HG03108 (cell line): ENCODE data around the gene TPPP3.

Experiments
- ATAC-seq: cut with Tn5 transposase; IDR thresholded peaks from one replicate; pipeline ENCODE4 v1.9.1; 2021; ENCODE audit warnings: moderate library complexity; ENCODE audit not compliant: unreplicated experiment

Gene TPPP3

DNA sequence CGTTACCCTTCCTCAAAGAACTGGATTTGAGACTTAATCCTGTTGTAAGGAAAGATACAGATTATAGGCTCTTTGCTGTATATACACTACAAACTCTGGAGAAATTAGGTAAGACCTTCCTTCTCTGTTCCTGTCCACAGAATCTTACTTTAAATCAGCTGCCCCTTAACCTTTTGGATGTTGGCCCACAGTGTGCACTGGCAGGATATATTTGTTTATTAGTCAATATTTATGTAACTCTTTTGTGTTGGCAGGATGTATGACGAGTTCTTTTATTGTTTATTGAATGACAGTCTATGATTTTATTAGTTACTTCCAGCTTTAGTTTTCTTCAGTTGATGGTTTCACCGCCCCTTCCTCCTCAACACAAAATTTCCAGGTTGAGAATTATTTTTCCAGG, 47.0 kb downstream of the TPPP3 start:
- no peak for ATAC-seq

DNA sequence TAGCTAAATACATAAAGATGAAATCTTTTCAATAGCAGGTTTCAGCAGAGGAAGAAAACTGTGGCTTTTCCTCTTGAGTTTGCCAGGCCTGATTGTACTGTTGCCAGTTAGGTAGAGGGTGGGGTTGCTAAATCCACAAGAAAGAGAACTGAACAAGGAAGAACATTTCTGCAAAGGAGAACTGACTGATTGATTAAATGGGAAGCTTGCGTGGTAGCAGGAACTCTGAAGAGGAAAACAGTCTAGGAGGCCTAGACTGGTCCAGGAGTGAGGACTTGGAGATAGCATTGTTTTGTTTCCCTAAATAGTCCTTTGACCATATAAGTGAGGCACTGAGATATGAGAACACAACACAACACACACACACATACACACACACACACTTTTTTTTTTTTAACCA, 47.9 kb downstream of the TPPP3 start:
- no peak for ATAC-seq

DNA sequence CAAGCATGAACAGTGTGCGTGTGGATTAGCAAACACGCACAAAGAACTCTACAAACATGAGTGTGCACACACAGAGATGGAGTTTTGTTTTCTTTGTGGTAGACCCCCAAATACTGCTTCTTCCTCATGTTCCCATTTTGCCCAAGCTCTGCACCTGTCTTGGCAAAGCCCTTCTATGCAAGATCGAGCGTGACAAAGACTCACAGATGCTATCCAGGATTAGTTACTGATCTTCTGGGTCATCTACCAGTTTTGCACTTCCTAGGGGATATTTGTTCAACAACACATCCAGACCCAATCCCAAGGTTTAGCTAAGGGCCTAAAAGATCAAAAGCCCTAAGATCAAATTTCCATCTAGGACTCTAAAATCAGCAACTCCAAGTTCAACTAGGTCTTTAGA, 50.7 kb downstream of the TPPP3 start:
- ATAC-seq = no peak

DNA sequence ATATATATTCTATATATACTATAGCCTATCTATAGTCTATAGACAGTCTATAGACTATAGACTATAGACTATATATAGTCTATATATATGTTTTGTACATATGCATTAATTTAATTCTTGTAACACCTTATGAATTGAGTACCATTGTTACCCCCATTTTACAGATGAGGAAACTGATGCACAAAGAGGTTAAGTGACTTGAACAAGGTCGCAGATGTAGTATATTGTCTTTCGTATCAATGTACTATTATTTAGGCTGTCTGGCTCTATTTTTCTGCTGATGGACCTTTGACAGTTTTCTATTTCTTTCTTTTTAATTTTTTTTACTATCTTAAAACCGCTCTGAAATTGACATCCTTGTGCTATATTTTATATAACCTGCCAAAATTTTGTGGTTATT, 52.0 kb downstream of the TPPP3 start:
- no peak for ATAC-seq
